ENCODE data around the gene MYLK. TPM values are rescaled to one million over a fixed set of nuclear protein-coding genes. Genes with fewer than 3 reads are reported as not detected.
A peak's percentile ranks its signal among the peaks of the same experiment; 100 is the strongest.

Gene MYLK
- total and polyA plus RNA-seq, 4 donors: 17.1 to 158 (median 41.9) TPM

- Histone ChIP-seq H3K36me3 (ENCODE audit: control insufficient read depth in 4 of 4, insufficient read depth in 3 of 4, low read depth in 1 of 4, low read length in 3 of 4) (no peaks in the 10 kb centered on the region), H3K9ac (ENCODE audit: low read depth in 1 of 2, low read length in 2 of 2) (no peak overlapping the region), H3K27ac (ENCODE audit: low read depth in 1 of 2, low read length in 2 of 2) (no peak overlapping the region), H3K27me3 (ENCODE audit: control insufficient read depth in 4 of 4, insufficient read depth in 4 of 4, low read length in 3 of 4) (no peaks in the 10 kb centered on the region), H3K4me1 (ENCODE audit: control insufficient read depth in 4 of 4, insufficient read depth in 4 of 4, low read length in 3 of 4) (peaks cover 0 to 7% (median 3%) of the 10 kb centered on the region in 4 donors), H3K4me3 (ENCODE audit: low read depth in 1 of 3, low read length in 3 of 3) (no peak overlapping the region), H3K9me3 (ENCODE audit: control insufficient read depth in 4 of 4, low read length in 3 of 4) (peaks cover 0 to 4% (median 2%) of the 10 kb centered on the region in 4 donors)
- TF ChIP-seq RXRA (IDR thresholded peaks at IDR 0.05) (no peak), MAX (IDR thresholded peaks at IDR 0.05) (peak; percentile 15)
- DNase-seq (ENCODE audit: low spot score): no peak
- WGBS: 42% methylated on average over 5 of the region's 5 CpGs
Observed at GRCh38 chr3:123595396-123596180, 288.5 kb downstream of the MYLK start.

- Histone ChIP-seq H3K4me1 (ENCODE audit: control insufficient read depth in 4 of 4, insufficient read depth in 4 of 4, low read length in 3 of 4) (peaks cover 0 to 7% (median 3%) of the 10 kb centered on the region in 4 donors), H3K27ac (ENCODE audit: low read depth in 1 of 2, low read length in 2 of 2) (no peak overlapping the region), H3K36me3 (ENCODE audit: control insufficient read depth in 4 of 4, insufficient read depth in 3 of 4, low read depth in 1 of 4, low read length in 3 of 4) (no peaks in the 10 kb centered on the region), H3K9me3 (ENCODE audit: control insufficient read depth in 4 of 4, low read length in 3 of 4) (peaks cover 0 to 5% (median 3%) of the 10 kb centered on the region in 4 donors), H3K9ac (ENCODE audit: low read depth in 1 of 2, low read length in 2 of 2) (no peak overlapping the region), H3K27me3 (ENCODE audit: control insufficient read depth in 4 of 4, insufficient read depth in 4 of 4, low read length in 3 of 4) (no peaks in the 10 kb centered on the region), H3K4me3 (ENCODE audit: low read depth in 1 of 3, low read length in 3 of 3) (no peak overlapping the region)
- no peak for DNase-seq (ENCODE audit: low spot score)
- WGBS: 96% methylated on average over 3 of the region's 3 CpGs
- TF ChIP-seq ZBTB33 (IDR thresholded peaks at IDR 0.05) (no peak), GABPA (IDR thresholded peaks at IDR 0.05 in 1 of 2, conservative IDR thresholded peaks at IDR 0.05 in 1 of 2) (no peak), REST (IDR thresholded peaks at IDR 0.05) (no peak), RAD21 (IDR thresholded peaks at IDR 0.05) (no peak), RXRA (IDR thresholded peaks at IDR 0.05) (no peak), CTCF (IDR thresholded peaks at IDR 0.05; ENCODE audit: low read depth, low read length, missing input control) (no peak), NR2F2 (IDR thresholded peaks at IDR 0.05) (no peak), HNF4G (IDR thresholded peaks at IDR 0.05) (no peak), MAX (IDR thresholded peaks at IDR 0.05) (no peak), JUND (IDR thresholded peaks at IDR 0.05) (no peak), EGR1 (IDR thresholded peaks at IDR 0.05; ENCODE audit: low read depth in 2 of 2) (no peak), HNF4A (conservative IDR thresholded peaks at IDR 0.05) (no peak), SP1 (IDR thresholded peaks at IDR 0.05) (no peak), ATF3 (IDR thresholded peaks at IDR 0.05) (no peak), YY1 (IDR thresholded peaks at IDR 0.05) (no peak)
Observed at GRCh38 chr3:123593381-123593780, 290.8 kb downstream of the MYLK start.

Measured in liver (tissue), 9 donors.